GM19035 (cell line): Measurements from ENCODE around the gene EFCAB8.
"Not testable (repeated sequence)": the region's sequence is repeated elsewhere in the genome, so short reads cannot be mapped to it uniquely, and the experiment has no call there.

Source experiments
- ATAC-seq: cut with Tn5 transposase; IDR thresholded peaks from one replicate; pipeline ENCODE4 v1.9.1; 2021; ENCODE audit not compliant: unreplicated experiment

The EFCAB8 gene

DNA sequence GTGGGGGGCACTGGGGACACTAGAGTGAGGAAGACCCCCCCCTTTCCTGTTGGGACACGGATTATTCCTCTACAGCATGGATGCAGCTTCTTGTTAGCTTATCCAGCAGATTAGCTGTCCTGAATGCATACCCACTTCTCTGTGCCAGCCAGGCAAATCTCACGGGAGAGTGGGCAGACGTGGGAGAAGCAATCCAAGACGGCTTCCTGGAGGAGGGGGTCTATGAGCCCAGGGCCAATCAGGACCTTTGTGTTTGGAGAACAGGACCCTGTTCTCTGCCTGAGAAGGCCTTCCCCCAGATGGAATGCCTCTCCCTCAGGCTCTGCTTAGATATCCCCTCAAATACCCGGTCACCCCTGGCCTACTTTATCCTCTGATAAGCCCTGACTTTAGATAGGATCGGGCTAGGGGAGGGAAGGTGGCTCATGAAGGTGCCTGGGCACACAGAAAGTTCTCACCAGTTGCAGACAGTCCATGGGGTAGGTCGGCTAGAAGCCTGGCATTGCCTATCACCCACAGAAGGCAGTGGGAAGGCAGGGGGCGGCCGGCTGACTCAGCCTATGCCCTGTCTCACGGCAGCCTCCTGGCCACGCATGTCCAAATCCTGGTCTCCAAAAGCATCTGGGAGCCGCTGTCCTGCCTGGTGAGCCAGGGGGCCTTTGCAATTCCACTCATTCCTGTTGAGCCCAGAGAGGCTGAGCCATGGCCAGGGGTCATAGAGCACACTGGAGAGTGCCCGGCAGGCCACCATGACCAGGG, 110.8 kb downstream of the EFCAB8 start:
- no peak for ATAC-seq

- no peak for ATAC-seq
Measured at GRCh38 chr20:32970115-32970972, 111.6 kb downstream of the EFCAB8 start.

- ATAC-seq, result no peak
Measured at GRCh38 chr20:32970973-32971300, 112.2 kb downstream of the EFCAB8 start.

DNA sequence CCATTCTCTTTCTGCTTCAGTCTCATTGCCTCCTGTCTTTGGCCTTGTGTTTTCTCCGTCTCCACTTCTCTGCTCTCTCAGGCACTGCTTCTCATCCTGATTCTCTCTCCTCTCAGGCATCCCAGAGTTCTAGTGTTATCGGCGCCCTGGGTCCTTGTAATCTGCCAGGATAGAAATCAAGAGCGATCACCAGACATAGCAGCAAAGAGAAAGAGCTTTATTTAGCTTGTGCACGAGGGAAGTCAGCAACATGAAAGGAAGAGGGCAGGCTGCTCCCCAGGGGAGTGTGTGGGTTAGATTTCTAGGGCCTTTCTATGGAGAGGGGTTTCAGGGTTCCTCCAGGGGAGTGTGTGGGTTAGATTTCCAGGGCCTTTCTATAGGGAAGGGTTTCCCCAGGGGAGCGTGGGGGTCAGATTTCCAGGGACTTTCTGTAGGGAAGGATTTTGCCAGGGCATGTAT, 113.0 kb downstream of the EFCAB8 start:
- peak; percentile 21 for ATAC-seq

GRCh38 chr20:32972181-32973076, 113.7 kb downstream of the EFCAB8 start:
- peak; percentile 92 for ATAC-seq

GRCh38 chr20:32973077-32973717, 114.5 kb downstream of the EFCAB8 start:
- ATAC-seq, result no peak

DNA sequence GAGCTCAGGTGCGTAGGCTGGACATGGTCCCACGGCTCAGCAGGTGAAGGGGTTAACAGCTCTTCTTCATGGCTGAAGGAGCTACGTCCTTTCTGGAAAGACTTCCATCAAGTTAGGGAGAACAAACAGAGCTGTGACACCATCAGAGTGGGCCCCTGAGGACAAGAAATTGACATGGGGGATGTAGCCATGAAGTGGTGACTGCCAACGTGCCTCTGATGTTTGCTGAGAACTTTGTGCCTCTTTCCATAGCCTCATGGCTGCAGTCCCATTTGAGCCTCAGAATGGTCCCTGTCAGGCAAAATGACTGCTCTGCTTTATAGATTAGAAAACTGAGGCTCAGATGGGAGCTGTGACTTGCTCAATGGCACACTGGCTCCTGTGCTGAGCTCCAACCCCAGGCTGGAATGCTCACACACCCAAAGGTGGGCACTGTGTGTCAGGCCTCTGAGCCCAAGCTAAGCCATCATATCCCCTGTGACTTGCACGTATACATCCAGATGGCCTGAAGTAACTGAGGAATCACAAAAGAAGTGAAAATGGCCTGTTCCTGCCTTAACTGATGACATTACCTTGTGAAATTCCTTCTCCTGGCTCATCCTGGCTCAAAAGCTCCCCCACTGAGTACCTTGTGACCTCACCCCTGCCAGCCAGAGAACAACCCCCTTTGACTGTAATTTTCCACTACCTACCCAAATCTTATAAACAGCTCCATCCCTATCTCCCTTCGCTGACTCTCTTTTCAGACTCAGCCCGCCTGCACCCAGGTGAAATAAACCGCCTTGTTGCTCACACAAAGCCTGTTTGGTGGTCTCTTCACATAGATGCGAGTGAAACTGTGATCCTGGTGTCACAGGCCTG, 115.7 kb downstream of the EFCAB8 start:
- ATAC-seq, result not testable (repeated sequence)

GRCh38 chr20:32975121-32975520, 116.4 kb downstream of the EFCAB8 start:
- not testable (repeated sequence) for ATAC-seq

GRCh38 chr20:32975698-32976674, 117.3 kb downstream of the EFCAB8 start:
- ATAC-seq, result no peak

GRCh38 chr20:32976746-32977145, 118.0 kb downstream of the EFCAB8 start:
- no peak for ATAC-seq

- ATAC-seq, result no peak
Measured at GRCh38 chr20:32977281-32978008, 118.7 kb downstream of the EFCAB8 start.

- no peak for ATAC-seq
Measured at GRCh38 chr20:32978009-32978335, 119.2 kb downstream of the EFCAB8 start.

DNA sequence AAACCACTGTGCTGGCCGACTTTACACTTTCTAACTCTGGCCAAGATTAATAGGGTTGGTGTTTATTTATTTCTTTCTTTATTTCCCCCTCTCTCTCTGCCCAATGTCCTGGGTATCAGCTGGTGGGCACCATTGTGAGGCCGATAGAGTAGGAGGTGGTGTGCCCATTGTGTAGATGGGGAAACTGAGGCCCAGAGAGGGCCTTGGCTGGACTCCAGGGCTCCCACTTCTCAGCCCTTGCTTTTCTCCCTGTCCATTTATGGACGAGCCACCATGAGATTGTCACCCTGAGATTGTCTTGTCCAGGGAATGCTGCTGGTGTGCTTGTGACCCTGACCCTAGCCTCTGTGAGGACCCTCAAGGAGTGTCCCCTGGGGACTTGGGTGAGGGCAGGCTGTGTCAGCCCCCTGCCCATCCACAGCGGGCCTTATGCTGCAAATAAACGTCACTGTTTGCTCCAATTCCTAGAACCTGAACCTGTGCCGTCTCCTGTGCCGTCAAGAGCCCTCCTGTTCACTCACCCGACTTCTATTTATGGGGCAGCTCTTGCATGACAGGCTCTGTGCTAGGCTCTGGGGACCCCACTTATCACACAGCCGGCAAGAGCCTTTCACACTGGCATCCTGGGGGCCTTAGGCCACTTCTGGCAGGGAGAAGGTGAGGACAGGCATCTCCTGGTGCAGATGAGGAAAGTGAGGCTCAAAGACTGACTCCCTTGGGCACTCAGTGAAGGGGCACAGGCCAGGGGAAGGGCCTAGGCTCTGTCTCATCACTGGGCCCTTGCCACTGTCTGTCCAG, 120.7 kb downstream of the EFCAB8 start:
- no peak for ATAC-seq

GRCh38 chr20:32980131-32980941, 121.6 kb downstream of the EFCAB8 start:
- no peak for ATAC-seq

DNA sequence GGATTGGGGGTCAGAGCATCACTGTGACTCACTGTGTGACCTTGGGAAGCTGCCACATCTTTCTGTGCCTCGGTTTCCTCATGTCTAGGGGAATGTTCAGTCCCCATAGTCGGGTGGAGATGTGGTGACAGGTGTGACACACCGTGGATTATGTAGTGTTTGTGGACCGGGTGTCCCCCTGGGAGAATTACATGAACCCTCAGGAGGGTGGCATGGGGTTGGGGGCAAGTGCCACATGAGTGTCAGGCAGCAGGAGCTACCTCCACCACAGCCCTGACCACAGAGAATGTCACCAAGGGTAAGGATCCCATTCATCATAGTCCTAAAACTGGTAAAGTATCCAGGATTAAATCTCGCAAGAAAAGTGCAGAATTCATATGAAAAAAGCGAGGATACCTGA, 122.3 kb downstream of the EFCAB8 start:
- no peak for ATAC-seq
